K562 (cell line): ENCODE results near the gene KLHDC2. TPM values are rescaled to one million over a fixed set of nuclear protein-coding genes. Genes with fewer than 3 reads are reported as not detected.
A peak's percentile ranks its signal among the peaks of the same experiment; 100 is the strongest.

Source experiments
- ADNP ChIP-seq: fragments of 200-800 bp; sonication (Bioruptor generic); IDR thresholded peaks from 2 replicates; pipeline ENCODE4 v1.6.1; 2016; ENCODE audit warnings: missing genetic modification characterization, missing compliant biosample characterization
- BACH1 ChIP-seq: fragments of 200-800 bp; sonication (Bioruptor generic); IDR thresholded peaks from 2 replicates; pipeline ENCODE4 v1.6.1; 2016; ENCODE audit warnings: missing genetic modification characterization, missing compliant biosample characterization
- DNMT1 ChIP-seq: fragments of 450-650 bp; IDR thresholded peaks from 2 replicates; pipeline ENCODE4 v1.6.1; 2016; ENCODE audit warnings: antibody characterized with exemption, mild to moderate bottlenecking
- ETS2 ChIP-seq: IDR thresholded peaks from 2 replicates; pipeline ENCODE4 v1.6.1; 2016; ENCODE audit warnings: borderline replicate concordance, missing genetic modification characterization, mild to moderate bottlenecking, moderate library complexity, missing compliant biosample characterization; ENCODE audit not compliant: poor library complexity, severe bottlenecking
- KAT7 ChIP-seq: sonication (generic); formaldehyde crosslinking; IDR thresholded peaks from 2 replicates; pipeline ENCODE4 v1.8.0; 2022; ENCODE audit warnings: missing genetic modification reagents, mild to moderate bottlenecking, borderline replicate concordance
- KDM2B ChIP-seq: fragments of 250-450 bp; sonication (Bioruptor Pico); IDR thresholded peaks from 2 replicates; pipeline ENCODE4 v1.8.0; 2021; ENCODE audit warnings: mild to moderate bottlenecking, moderate library complexity
- MTA1 ChIP-seq: fragments of 450-650 bp; IDR thresholded peaks from 2 replicates; pipeline ENCODE4 v1.6.1; 2017; ENCODE audit warnings: borderline replicate concordance
- NCOR1 ChIP-seq: fragments of 450-650 bp; IDR thresholded peaks from 2 replicates; pipeline ENCODE4 v1.6.1; 2016; ENCODE audit warnings: mild to moderate bottlenecking, moderate library complexity
- NEUROD1 ChIP-seq: fragments of 150-350 bp; IDR thresholded peaks from 2 replicates; pipeline ENCODE4 v1.6.1; 2014; ENCODE audit warnings: borderline replicate concordance, low read length, low read depth; ENCODE audit not compliant: partially characterized antibody
- NFIC ChIP-seq: fragments of 450-650 bp; IDR thresholded peaks from 2 replicates; pipeline ENCODE4 v1.6.1; 2017; ENCODE audit warnings: mild to moderate bottlenecking, inconsistent platforms
- PHB2 ChIP-seq: fragments of 450-650 bp; IDR thresholded peaks from 2 replicates; pipeline ENCODE4 v1.6.1; 2017; ENCODE audit warnings: low read depth
- PTTG1 ChIP-seq: fragments of 450-650 bp; IDR thresholded peaks from 2 replicates; pipeline ENCODE4 v1.6.1; 2016; ENCODE audit warnings: low read depth, mild to moderate bottlenecking, missing genetic modification characterization, missing compliant biosample characterization
- SRSF9 ChIP-seq: fragments of 200-400 bp; formaldehyde crosslinking; IDR thresholded peaks from 2 replicates; pipeline ENCODE4 v1.6.1; 2017; ENCODE audit warnings: low read depth, low read length, borderline replicate concordance
- STAG1 ChIP-seq: sonication (generic); formaldehyde crosslinking; IDR thresholded peaks from 2 replicates; pipeline ENCODE4 v1.5.0; 2020; ENCODE audit warnings: missing genetic modification reagents, borderline replicate concordance
- TCF7 ChIP-seq: sonication (generic); IDR thresholded peaks from 2 replicates; pipeline ENCODE4 v1.6.1; 2016; ENCODE audit warnings: antibody characterized with exemption, borderline replicate concordance
- TEAD1 ChIP-seq, 2 experiments: fragments of 450-650 bp in 1 of 2; sonication (generic) in 1 of 2; formaldehyde crosslinking; IDR thresholded peaks; 2 replicates each; pipeline versions ENCODE4 v1.4.0 to v1.8.0; 2020 to 2022; ENCODE audit warnings: mild to moderate bottlenecking in 2 of 2, missing genetic modification reagents in 1 of 2
- ZNF232 ChIP-seq: sonication (generic); formaldehyde crosslinking; IDR thresholded peaks from 2 replicates; pipeline ENCODE4 v1.8.0; 2022; ENCODE audit warnings: mild to moderate bottlenecking, missing genetic modification reagents
- ZNF507 ChIP-seq: conservative IDR thresholded peaks from 2 replicates; pipeline ENCODE4 v1.6.1; 2017; ENCODE audit warnings: missing genetic modification characterization, missing compliant biosample characterization
- ZNF695 ChIP-seq: fragments of 450-650 bp; formaldehyde crosslinking; IDR thresholded peaks from 2 replicates; pipeline ENCODE4 v1.4.0; 2020; ENCODE audit warnings: mild to moderate bottlenecking, moderate library complexity
- ZNF699 ChIP-seq: fragments of 250-450 bp; sonication (Bioruptor Pico); IDR thresholded peaks from 2 replicates; pipeline ENCODE4 v1.8.0; 2021; ENCODE audit warnings: mild to moderate bottlenecking, moderate library complexity; ENCODE audit not compliant: insufficient replicate concordance
- ZNF75A ChIP-seq: fragments of 450-650 bp; formaldehyde crosslinking; IDR thresholded peaks from 2 replicates; pipeline ENCODE4 v1.4.0; 2020; ENCODE audit warnings: mild to moderate bottlenecking
- polyA plus RNA-seq, 8 experiments: library from polyadenylated mRNA; depleted of rRNA in 4 of 8; stranded (reverse) in 5 of 8; unstranded in 3 of 8; fragments of >200 nt; fragmentation: Nextera tagmentation in 2 of 8; fragmentation: Illumina TruSeq in 1 of 8; extraction: Ambion mirVana in 2 of 8; extraction: Trizol in 1 of 8; gene quantifications; 2 replicates each; pipeline versions ENCODE4 v1.2.1 to v1.2.3, GENCODE V29; 2011 to 2014; ENCODE audit warnings: inconsistent platforms in 1 of 8, missing spikeins in 1 of 8
- total RNA-seq, 7 experiments: library from RNA; depleted of rRNA in 6 of 7; stranded (reverse); fragments of >200 nt in 6 of 7; fragmentation: Illumina TruSeq in 2 of 7; extraction: Trizol in 2 of 7; gene quantifications; 2 replicates each; pipeline versions ENCODE4 v1.2.1 to v1.2.3, GENCODE V29; 2011 to 2021; ENCODE audit warnings: low replicate concordance in 1 of 7
- TF ChIP-seq, protein P1 (sequence below), 3 experiments: fragments of 200-800 bp in 1 of 3; fragments of 250-450 bp in 1 of 3; fragments of 450-650 bp in 1 of 3; sonication (Bioruptor Pico) in 1 of 3; sonication (Bioruptor generic) in 1 of 3; formaldehyde crosslinking in 1 of 3; IDR thresholded peaks; 2 replicates each; pipeline versions ENCODE4 v1.6.1 to v1.8.0; 2016 to 2022; ENCODE audit warnings: mild to moderate bottlenecking in 2 of 3, missing genetic modification characterization in 2 of 3, missing compliant biosample characterization in 1 of 3, moderate library complexity in 1 of 3
- TF ChIP-seq, protein P2 (sequence below): fragments of 250-450 bp; sonication (Bioruptor Pico); IDR thresholded peaks from 2 replicates; pipeline ENCODE4 v1.4.0; 2020; ENCODE audit warnings: borderline replicate concordance

The KLHDC2 gene
- total and polyA plus RNA-seq, 9 of the 15 experiments (the other 6 are each of a cell fraction or from before 2014, with no cell fraction given), result 6.3 to 41.7 (median 20.0) TPM

- TF ChIP-seq, protein P1, sequence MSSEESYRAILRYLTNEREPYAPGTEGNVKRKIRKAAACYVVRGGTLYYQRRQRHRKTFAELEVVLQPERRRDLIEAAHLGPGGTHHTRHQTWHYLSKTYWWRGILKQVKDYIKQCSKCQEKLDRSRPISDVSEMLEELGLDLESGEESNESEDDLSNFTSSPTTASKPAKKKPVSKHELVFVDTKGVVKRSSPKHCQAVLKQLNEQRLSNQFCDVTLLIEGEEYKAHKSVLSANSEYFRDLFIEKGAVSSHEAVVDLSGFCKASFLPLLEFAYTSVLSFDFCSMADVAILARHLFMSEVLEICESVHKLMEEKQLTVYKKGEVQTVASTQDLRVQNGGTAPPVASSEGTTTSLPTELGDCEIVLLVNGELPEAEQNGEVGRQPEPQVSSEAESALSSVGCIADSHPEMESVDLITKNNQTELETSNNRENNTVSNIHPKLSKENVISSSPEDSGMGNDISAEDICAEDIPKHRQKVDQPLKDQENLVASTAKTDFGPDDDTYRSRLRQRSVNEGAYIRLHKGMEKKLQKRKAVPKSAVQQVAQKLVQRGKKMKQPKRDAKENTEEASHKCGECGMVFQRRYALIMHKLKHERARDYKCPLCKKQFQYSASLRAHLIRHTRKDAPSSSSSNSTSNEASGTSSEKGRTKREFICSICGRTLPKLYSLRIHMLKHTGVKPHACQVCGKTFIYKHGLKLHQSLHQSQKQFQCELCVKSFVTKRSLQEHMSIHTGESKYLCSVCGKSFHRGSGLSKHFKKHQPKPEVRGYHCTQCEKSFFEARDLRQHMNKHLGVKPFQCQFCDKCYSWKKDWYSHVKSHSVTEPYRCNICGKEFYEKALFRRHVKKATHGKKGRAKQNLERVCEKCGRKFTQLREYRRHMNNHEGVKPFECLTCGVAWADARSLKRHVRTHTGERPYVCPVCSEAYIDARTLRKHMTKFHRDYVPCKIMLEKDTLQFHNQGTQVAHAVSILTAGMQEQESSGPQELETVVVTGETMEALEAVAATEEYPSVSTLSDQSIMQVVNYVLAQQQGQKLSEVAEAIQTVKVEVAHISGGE (CRISPR knock-in tag; IDR thresholded peaks at IDR 0.05), result peak; percentile 59 to 89 (median 61); a peak in 3 of 6 replicates
- TF ChIP-seq NCOR1 (no peak), ZNF699 (CRISPR knock-in tag) (no peak), SRSF9 (no peak), PHB2 (no peak), ZNF695 (CRISPR knock-in tag) (no peak), PTTG1 (no peak), KDM2B (CRISPR knock-in tag) (no peak), ZNF507 (tag) (no peak), ZNF75A (no peak), ADNP (no peak), MTA1 (no peak), DNMT1 (no peak), NEUROD1 (peak; percentile 26), ETS2 (tag) (no peak), TEAD1 (CRISPR knock-in tag; IDR thresholded peaks at IDR 0.05) (no peak), TCF7 (no peak), STAG1 (CRISPR knock-in tag) (no peak), BACH1 (tag) (no peak), NFIC (no peak), KAT7 (CRISPR knock-in tag) (no peak), ZNF232 (CRISPR knock-in tag) (no peak)
- TF ChIP-seq, protein P2, sequence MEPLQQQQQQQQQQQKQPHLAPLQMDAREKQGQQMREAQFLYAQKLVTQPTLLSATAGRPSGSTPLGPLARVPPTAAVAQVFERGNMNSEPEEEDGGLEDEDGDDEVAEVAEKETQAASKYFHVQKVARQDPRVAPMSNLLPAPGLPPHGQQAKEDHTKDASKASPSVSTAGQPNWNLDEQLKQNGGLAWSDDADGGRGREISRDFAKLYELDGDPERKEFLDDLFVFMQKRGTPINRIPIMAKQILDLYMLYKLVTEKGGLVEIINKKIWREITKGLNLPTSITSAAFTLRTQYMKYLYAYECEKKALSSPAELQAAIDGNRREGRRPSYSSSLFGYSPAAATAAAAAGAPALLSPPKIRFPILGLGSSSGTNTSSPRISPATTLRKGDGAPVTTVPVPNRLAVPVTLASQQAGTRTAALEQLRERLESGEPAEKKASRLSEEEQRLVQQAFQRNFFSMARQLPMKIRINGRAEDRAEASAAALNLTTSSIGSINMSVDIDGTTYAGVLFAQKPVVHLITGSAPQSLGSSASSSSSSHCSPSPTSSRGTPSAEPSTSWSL (CRISPR knock-in tag), result no peak
These were observed at the start of gene KLHDC2 (continued) for GRCh38 chr14:49767571-49768300.
